T-helper 1 cell treated with Interleukin-12 subunit alpha and Interleukin-12 subunit beta and Interleukin-4 antibody, amounts not matched to agents 30 ng/mL and 1 ng/mL, for 36 hours (primary cell): ENCODE results near the gene C16orf89. TPM values are rescaled to one million over a fixed set of nuclear protein-coding genes. Genes with fewer than 3 reads are reported as not detected.
"Not testable (repeated sequence)": the region's sequence is repeated elsewhere in the genome, so short reads cannot be mapped to it uniquely, and the experiment has no call there.

Source experiments
- intact Hi-C: fragments of 100-400 bp; cut with micrococcal nuclease; formaldehyde crosslinking; loops from one replicate; pipeline ENCODE4 v1.15.1; 2024
- total RNA-seq: library from RNA; stranded (reverse); gene quantifications from 2 replicates; pipeline ENCODE4 v1.2.3, GENCODE V29; 2022

The C16orf89 gene
- total RNA-seq = not detected in 2 replicates

- intact Hi-C loops = no loop called here
These were observed at the start of gene C16orf89 for GRCh38 chr16:5065813-5066212. C16orf89 (minus strand) TSS chr16:5065956; CDS start chr16:5065908, 48 bp downstream.

- intact Hi-C loops = not testable (repeated sequence)
These were observed 45.2 kb upstream of the C16orf89 start for GRCh38 chr16:5110933-5111332.

GRCh38 chr16:5108505-5109158 lies 42.9 kb upstream of the C16orf89 start:
- intact Hi-C loops = no loop called here

- intact Hi-C loops = not testable (repeated sequence)
These were observed 39.3 kb upstream of the C16orf89 start for GRCh38 chr16:5105039-5105438.

GRCh38 chr16:5103296-5104032 lies 37.7 kb upstream of the C16orf89 start:
- intact Hi-C loops = not testable (repeated sequence)

- intact Hi-C loops = loop anchor here (5.0 to 10.0 kb wide), 6 partner anchors 334 to 1944 kb away; partner anchors contain the start of genes CORO7, NUDT16L1, PAM16 and ZNF500
These were observed 33.4 kb upstream of the C16orf89 start for GRCh38 chr16:5099174-5099573.

- intact Hi-C loops = loop anchor here (1.0 to 10.0 kb wide), 10 partner anchors 65 to 1944 kb away; partner anchors contain the start of genes ANKS3, CORO7, DNAAF8 and NAGPA
These were observed 32.7 kb upstream of the C16orf89 start for GRCh38 chr16:5098221-5099159.

GRCh38 chr16:5097470-5098220 lies 31.9 kb upstream of the C16orf89 start, which contains the start of gene EEF2KMT:
EEF2KMT (minus strand) TSS chr16:5097795; CDS start chr16:5097739, 56 bp downstream.
- intact Hi-C loops = loop anchor here (1.0 to 10.0 kb wide), 12 partner anchors 25 to 1943 kb away; partner anchors contain the start of genes ANKS3, CORO7, DNAAF8 and GLYR1

GRCh38 chr16:5097061-5097469 lies 31.3 kb upstream of the C16orf89 start:
- intact Hi-C loops = loop anchor here (1.0 to 10.0 kb wide), 8 partner anchors 25 to 1942 kb away; partner anchors contain the start of genes CORO7, GLYR1, NUDT16L1 and PAM16

- intact Hi-C loops = loop anchor here (1.0 to 10.0 kb wide), 8 partner anchors 24 to 1942 kb away; partner anchors contain the start of genes CORO7, GLYR1, NUDT16L1 and PAM16
These were observed 30.8 kb upstream of the C16orf89 start for GRCh38 chr16:5096437-5097060.

GRCh38 chr16:5095145-5095830 lies 29.5 kb upstream of the C16orf89 start:
- intact Hi-C loops = loop anchor here (5.0 to 10.0 kb wide), 6 partner anchors 330 to 1940 kb away; partner anchors contain the start of genes CORO7, NUDT16L1, PAM16 and ZNF500

GRCh38 chr16:5093746-5094145 lies 28.0 kb upstream of the C16orf89 start:
- intact Hi-C loops = loop anchor here (2.0 to 10.0 kb wide), 5 partner anchors 61 to 1939 kb away; partner anchors contain the start of genes GLYR1, NAGPA, PAM16 and UBN1

- intact Hi-C loops = loop anchor here (2.0 to 10.0 kb wide), 5 partner anchors 60 to 1938 kb away; partner anchors contain the start of genes GLYR1, NAGPA, PAM16 and UBN1
These were observed 27.3 kb upstream of the C16orf89 start for GRCh38 chr16:5093081-5093480.

GRCh38 chr16:5090592-5090991 lies 24.8 kb upstream of the C16orf89 start:
- intact Hi-C loops = loop anchor here (10.0 kb wide), 3 partner anchors 326 to 1936 kb away; partner anchors contain the start of genes PAM16 and ZNF500

- intact Hi-C loops = loop anchor here (10.0 kb wide), 3 partner anchors 325 to 1935 kb away; partner anchors contain the start of genes PAM16 and ZNF500
These were observed 24.3 kb upstream of the C16orf89 start for GRCh38 chr16:5089911-5090555.

- intact Hi-C loops = not testable (repeated sequence)
These were observed 23.2 kb upstream of the C16orf89 start for GRCh38 chr16:5088936-5089335.

GRCh38 chr16:5088086-5088790 lies 22.5 kb upstream of the C16orf89 start:
- intact Hi-C loops = not testable (repeated sequence)
